GM12878 (cell line): ENCODE data around the gene ZNF644. TPM values are rescaled to one million over a fixed set of nuclear protein-coding genes. Genes with fewer than 3 reads are reported as not detected.

Experiments used
- ATAC-seq: fragments of 200-7000 bp; cut with Tn5 transposase; 3 replicates; pipeline ENCODE4 v1.9.1; 2020; ENCODE audit warnings: mild to moderate bottlenecking, moderate library complexity
- BruUV-seq: library from RNA; stranded (reverse); fragments of 400-500 nt; replicated peaks from 2 replicates; lab custom pipeline; 2021; lab: Mats Ljungman, UMichigan
- CTCF ChIA-PET: fragments of 300-600 bp; sonication (Branson Sonifier 250); formaldehyde crosslinking; extraction: SDS; loops from one replicate; lab custom pipeline; 2021; ENCODE audit warnings: inconsistent platforms; lab: Yijun Ruan, JAX
- POLR2A ChIA-PET: fragments of 350-600 bp; formaldehyde crosslinking; extraction: SDS; loops from one replicate; lab custom pipeline; 2021; ENCODE audit warnings: inconsistent platforms; lab: Charles Lee
- RAD21 ChIA-PET: fragments of 300-600 bp; sonication (Branson Sonifier 250); formaldehyde crosslinking; loops from one replicate; lab custom pipeline; 2023; ENCODE audit warnings: antibody characterized with exemption; ENCODE audit not compliant: unreplicated experiment; lab: Charles Lee
- SMC1A ChIA-PET: fragments of 300-600 bp; sonication (Branson Sonifier 250); formaldehyde crosslinking; loops from one replicate; lab custom pipeline; 2023; ENCODE audit not compliant: unreplicated experiment, uncharacterized antibody; lab: Charles Lee
- DNase-seq: peaks from one replicate; pipeline ENCODE4 v3.0.0-alpha.2; 2011; ENCODE audit warnings: low read depth, low spot score
- FAIRE-seq: peaks from 3 replicates; lab custom pipeline; 2011; peaks lifted over from hg19 to GRCh38; lab: Jason Lieb, UNC
- H2AFZ ChIP-seq: 2 replicates; pipeline ENCODE4 v1.6.0; 2011; ENCODE audit warnings: low read depth, low read length, control low read depth; ENCODE audit not compliant: control insufficient read depth
- H3K27ac ChIP-seq: 2 replicates; pipeline ENCODE4 v1.5.1; 2011; ENCODE audit warnings: control low read depth; ENCODE audit not compliant: control insufficient read depth, insufficient read depth
- H3K27me3 ChIP-seq, 2 experiments: replicated peaks in 1 of 2; 2 replicates each; pipeline versions ENCODE4 v1.6.0 to v1.6.1; 2011; ENCODE audit warnings: low read length in 1 of 2; ENCODE audit not compliant: control insufficient read depth in 2 of 2, insufficient read depth in 2 of 2
- H3K36me3 ChIP-seq, 2 experiments: 2 replicates each; pipeline ENCODE4 v1.5.1; 2011; ENCODE audit warnings: low read length in 1 of 2; ENCODE audit not compliant: control insufficient read depth in 2 of 2, insufficient read depth in 2 of 2
- H3K4me1 ChIP-seq: 2 replicates; pipeline ENCODE4 v1.6.1; 2011; ENCODE audit warnings: mild to moderate bottlenecking, low read length, moderate library complexity, mixed read lengths; ENCODE audit not compliant: control insufficient read depth, insufficient read depth
- H3K4me2 ChIP-seq: 2 replicates; pipeline ENCODE4 v1.6.0; 2011; ENCODE audit warnings: control low read depth; ENCODE audit not compliant: control insufficient read depth, insufficient read depth
- H3K4me3 ChIP-seq: fragments of 200-600 bp; sonication (generic); 2 replicates; pipeline ENCODE4 v1.5.1; 2016
- H3K79me2 ChIP-seq: 2 replicates; pipeline ENCODE4 v1.6.0; 2011; ENCODE audit warnings: low read length; ENCODE audit not compliant: control insufficient read depth, insufficient read depth
- H3K9ac ChIP-seq: 2 replicates; pipeline ENCODE4 v1.8.0; 2011; ENCODE audit warnings: low read length, control low read depth, mixed read lengths; ENCODE audit not compliant: control insufficient read depth, insufficient read depth
- H3K9me3 ChIP-seq: replicated peaks from 3 replicates; pipeline ENCODE4 v1.5.1; 2011; ENCODE audit warnings: mild to moderate bottlenecking, low read length; ENCODE audit not compliant: control insufficient read depth, insufficient read depth
- H4K20me1 ChIP-seq: 2 replicates; pipeline ENCODE4 v1.6.0; 2011; ENCODE audit not compliant: control insufficient read depth, insufficient read depth
- HDAC2 ChIP-seq: fragments of 200-600 bp; sonication (generic); IDR thresholded peaks from 2 replicates; pipeline ENCODE4 v1.6.1; 2017
- RELA ChIP-seq: fragments of 450-650 bp; IDR thresholded peaks from 2 replicates; pipeline ENCODE4 v1.8.0; 2014; ENCODE audit warnings: borderline replicate concordance; ENCODE audit not compliant: partially characterized antibody
- SPI1 ChIP-seq: IDR thresholded peaks from 2 replicates; pipeline ENCODE4 v1.6.1; 2011; ENCODE audit warnings: low read depth, mild to moderate bottlenecking, low read length, moderate library complexity, borderline replicate concordance; ENCODE audit not compliant: insufficient read depth
- ZNF622 ChIP-seq: fragments of 450-650 bp; IDR thresholded peaks from 2 replicates; pipeline ENCODE4 v1.6.1; 2017; ENCODE audit warnings: mild to moderate bottlenecking, inconsistent platforms
- WGBS: methylation state at CpG from one replicate; pipeline ENCODE4 v1.1.6; 2016; ENCODE audit warnings: low lambda C conversion rate; ENCODE audit not compliant: insufficient replicate concordance, insufficient coverage; ENCODE audit errors: missing lambda C conversion rate; 5-methylcytosine and 5-hydroxymethylcytosine counted together
- in situ Hi-C: fragments of 300-500 bp; cut with MboI; formaldehyde crosslinking; loops from 9 replicates; pipeline ENCODE4 v1.14.3; 2018; ENCODE audit warnings: mixed read lengths
- intact Hi-C: fragments of 100-400 bp; cut with micrococcal nuclease; formaldehyde crosslinking; loops from one replicate; pipeline ENCODE4 v1.14.2; 2022; ENCODE audit not compliant: unreplicated experiment
- polyA plus RNA-seq, 11 experiments: library from polyadenylated mRNA; depleted of rRNA in 4 of 11; unstranded in 6 of 11; stranded (reverse) in 5 of 11; fragments of >200 nt; fragmentation: Nextera tagmentation in 4 of 11; fragmentation: Illumina TruSeq in 1 of 11; extraction: Ambion mirVana in 4 of 11; extraction: Trizol in 1 of 11; gene quantifications; 1 replicate in 1 of 11; 2 replicates in 10 of 11; pipeline versions ENCODE4 v1.2.1 to v1.2.3, GENCODE V29; 2011 to 2016; ENCODE audit warnings: inconsistent platforms in 2 of 11, missing spikeins in 2 of 11, low read depth in 1 of 11
- total RNA-seq, 4 experiments: library from RNA; depleted of rRNA in 3 of 4; stranded (reverse); fragments of >200 nt in 3 of 4; fragmentation: Illumina TruSeq in 1 of 4; extraction: Trizol in 1 of 4; gene quantifications; 2 replicates each; pipeline versions ENCODE4 v1.2.1 to v1.2.3, GENCODE V29; 2013 to 2021
- TF ChIP-seq, protein P1 (sequence below): fragments of 450-650 bp; conservative IDR thresholded peaks from 2 replicates; pipeline ENCODE4 v1.6.1; 2017; ENCODE audit warnings: mild to moderate bottlenecking, moderate library complexity
- TF ChIP-seq, protein P2 (sequence below): fragments of 450-650 bp; IDR thresholded peaks from 2 replicates; pipeline ENCODE4 v1.6.1; 2018; ENCODE audit warnings: mild to moderate bottlenecking, low read depth, moderate library complexity; ENCODE audit not compliant: partially characterized antibody
- TF ChIP-seq, protein P3 (sequence below): fragments of 450-650 bp; IDR thresholded peaks from 2 replicates; pipeline ENCODE4 v1.6.1; 2016; ENCODE audit warnings: mild to moderate bottlenecking

The ZNF644 gene
- total and polyA plus RNA-seq, 10 of the 15 experiments (the other 5 are each of a cell fraction or from before 2014, with no cell fraction given): 17.7 to 55.3 (median 29.5) TPM

DNA sequence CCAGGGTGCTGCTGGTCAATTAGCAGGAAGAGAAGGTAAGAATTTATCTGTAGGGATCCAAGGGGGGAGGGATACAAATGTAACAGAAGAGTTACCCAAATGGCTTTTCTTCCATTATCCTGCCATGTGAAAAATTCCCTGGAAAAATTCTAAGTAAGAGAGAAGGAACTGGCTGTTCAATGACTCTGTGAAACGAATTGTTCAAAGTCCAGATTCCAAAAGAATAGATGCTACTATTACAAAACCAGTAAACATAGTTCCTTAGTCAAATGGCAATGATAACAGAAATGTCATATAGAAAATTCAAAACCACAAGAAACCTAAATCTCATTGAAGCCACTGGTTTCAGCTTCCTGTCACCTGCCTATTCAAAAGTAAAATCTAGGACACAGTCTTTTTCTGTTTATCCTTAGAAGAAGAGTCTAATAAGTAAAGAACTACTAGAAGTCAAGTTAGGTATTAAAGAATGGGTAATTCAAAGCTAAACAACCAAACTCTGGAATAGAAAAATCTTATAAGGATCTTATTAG lies 102.6 kb downstream of the ZNF644 start (continued):
- TF ChIP-seq, protein P1, sequence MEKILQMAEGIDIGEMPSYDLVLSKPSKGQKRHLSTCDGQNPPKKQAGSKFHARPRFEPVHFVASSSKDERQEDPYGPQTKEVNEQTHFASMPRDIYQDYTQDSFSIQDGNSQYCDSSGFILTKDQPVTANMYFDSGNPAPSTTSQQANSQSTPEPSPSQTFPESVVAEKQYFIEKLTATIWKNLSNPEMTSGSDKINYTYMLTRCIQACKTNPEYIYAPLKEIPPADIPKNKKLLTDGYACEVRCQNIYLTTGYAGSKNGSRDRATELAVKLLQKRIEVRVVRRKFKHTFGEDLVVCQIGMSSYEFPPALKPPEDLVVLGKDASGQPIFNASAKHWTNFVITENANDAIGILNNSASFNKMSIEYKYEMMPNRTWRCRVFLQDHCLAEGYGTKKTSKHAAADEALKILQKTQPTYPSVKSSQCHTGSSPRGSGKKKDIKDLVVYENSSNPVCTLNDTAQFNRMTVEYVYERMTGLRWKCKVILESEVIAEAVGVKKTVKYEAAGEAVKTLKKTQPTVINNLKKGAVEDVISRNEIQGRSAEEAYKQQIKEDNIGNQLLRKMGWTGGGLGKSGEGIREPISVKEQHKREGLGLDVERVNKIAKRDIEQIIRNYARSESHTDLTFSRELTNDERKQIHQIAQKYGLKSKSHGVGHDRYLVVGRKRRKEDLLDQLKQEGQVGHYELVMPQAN: no peak

DNA sequence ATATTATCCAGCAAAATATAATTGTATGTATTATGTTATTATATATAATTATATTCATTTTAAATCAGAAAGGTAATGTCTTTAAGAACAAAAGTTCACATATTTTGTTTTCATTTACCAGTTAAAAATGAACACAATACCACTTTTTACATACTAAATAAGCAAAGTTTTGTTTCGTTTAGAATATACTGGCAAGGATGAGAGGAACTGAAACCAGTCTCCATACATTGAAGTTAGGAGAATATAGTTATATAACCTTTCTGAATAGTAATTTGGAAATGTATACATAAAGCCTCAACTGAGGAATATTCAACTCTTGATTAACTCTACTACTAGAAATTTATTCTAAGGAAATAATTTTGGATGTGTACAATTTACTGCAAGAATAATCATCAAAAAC lies 110.5 kb downstream of the ZNF644 start:
- no peaks in the 10 kb centered on the region for H4K20me1 ChIP-seq
- TF ChIP-seq, protein P2, sequence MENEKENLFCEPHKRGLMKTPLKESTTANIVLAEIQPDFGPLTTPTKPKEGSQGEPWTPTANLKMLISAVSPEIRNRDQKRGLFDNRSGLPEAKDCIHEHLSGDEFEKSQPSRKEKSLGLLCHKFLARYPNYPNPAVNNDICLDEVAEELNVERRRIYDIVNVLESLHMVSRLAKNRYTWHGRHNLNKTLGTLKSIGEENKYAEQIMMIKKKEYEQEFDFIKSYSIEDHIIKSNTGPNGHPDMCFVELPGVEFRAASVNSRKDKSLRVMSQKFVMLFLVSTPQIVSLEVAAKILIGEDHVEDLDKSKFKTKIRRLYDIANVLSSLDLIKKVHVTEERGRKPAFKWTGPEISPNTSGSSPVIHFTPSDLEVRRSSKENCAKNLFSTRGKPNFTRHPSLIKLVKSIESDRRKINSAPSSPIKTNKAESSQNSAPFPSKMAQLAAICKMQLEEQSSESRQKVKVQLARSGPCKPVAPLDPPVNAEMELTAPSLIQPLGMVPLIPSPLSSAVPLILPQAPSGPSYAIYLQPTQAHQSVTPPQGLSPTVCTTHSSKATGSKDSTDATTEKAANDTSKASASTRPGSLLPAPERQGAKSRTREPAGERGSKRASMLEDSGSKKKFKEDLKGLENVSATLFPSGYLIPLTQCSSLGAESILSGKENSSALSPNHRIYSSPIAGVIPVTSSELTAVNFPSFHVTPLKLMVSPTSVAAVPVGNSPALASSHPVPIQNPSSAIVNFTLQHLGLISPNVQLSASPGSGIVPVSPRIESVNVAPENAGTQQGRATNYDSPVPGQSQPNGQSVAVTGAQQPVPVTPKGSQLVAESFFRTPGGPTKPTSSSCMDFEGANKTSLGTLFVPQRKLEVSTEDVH: no peak
- TF ChIP-seq RELA: no peak
- peak; percentile 75; the same call in 1 of the 2 replicates for TF ChIP-seq SPI1
- no peak for TF ChIP-seq HDAC2
- TF ChIP-seq, protein P3, sequence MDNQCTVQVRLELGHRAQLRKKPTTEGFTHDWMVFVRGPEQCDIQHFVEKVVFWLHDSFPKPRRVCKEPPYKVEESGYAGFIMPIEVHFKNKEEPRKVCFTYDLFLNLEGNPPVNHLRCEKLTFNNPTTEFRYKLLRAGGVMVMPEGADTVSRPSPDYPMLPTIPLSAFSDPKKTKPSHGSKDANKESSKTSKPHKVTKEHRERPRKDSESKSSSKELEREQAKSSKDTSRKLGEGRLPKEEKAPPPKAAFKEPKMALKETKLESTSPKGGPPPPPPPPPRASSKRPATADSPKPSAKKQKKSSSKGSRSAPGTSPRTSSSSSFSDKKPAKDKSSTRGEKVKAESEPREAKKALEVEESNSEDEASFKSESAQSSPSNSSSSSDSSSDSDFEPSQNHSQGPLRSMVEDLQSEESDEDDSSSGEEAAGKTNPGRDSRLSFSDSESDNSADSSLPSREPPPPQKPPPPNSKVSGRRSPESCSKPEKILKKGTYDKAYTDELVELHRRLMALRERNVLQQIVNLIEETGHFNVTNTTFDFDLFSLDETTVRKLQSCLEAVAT: no peak
- TF ChIP-seq ZNF622: no peak
- FAIRE-seq (no peak), DNase-seq (no peak), ATAC-seq (peak; percentile 54; the same call in 2 of the 3 replicates)
- BruUV-seq: no TSS peak
- 13% methylated on average over 1 of the region's 1 CpG for WGBS
- H3K4me2 ChIP-seq: no peak overlapping the region
- no peak overlapping the region for H3K4me3 ChIP-seq
- H3K9ac ChIP-seq: no peak overlapping the region
- no peaks in the 10 kb centered on the region for H3K4me1 ChIP-seq
- RAD21 ChIA-PET: no interaction called here
- POLR2A ChIA-PET: no interaction called here
- no peak overlapping the region for H2AFZ ChIP-seq
- CTCF ChIA-PET: interaction anchor here (1.1 kb wide), 1 partner anchor 190 kb away, joined by 4 read pairs; no protein-coding TSS in a partner anchor
- in situ Hi-C loops: no loop called here
- peaks cover 0 to 6% of the 10 kb centered on the region in 2 experiments; a peak in 1 of 4 replicates for H3K36me3 ChIP-seq
- H3K79me2 ChIP-seq: no peaks in the 10 kb centered on the region
- H3K9me3 ChIP-seq: no peaks in the 10 kb centered on the region; the same call in 2 of the 3 replicates
- intact Hi-C loops: no loop called here
- H3K27me3 ChIP-seq: no peaks in the 10 kb centered on the region
- no peak overlapping the region for H3K27ac ChIP-seq
- SMC1A ChIA-PET: no interaction called here
